ENCODE results near the gene C20orf204.

The C20orf204 gene

DNA sequence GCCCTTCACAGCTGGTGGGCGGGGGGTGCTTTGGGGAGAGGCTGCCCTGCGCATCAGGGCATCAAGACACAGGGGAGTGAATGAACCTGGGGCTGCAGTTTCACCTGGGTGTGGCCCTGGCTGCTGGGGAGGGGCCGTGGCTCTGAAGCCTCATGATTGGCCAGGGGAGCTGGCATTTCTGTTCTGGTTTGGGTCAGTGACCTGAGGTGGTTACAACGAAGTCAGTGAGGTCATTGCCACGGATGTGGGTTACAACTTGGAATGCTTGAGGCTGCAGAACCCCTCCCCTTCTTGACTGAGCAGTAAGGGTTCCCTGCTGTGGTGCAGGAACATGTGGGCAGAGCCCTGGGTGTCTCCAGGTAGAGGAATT, 30.0 kb downstream of the C20orf204 start:
- no peak overlapping the region for H3K27ac ChIP-seq
- H3K4me1 ChIP-seq: peaks cover 0 to 32% (median 23%) of the 10 kb centered on the region in 4 donors

DNA sequence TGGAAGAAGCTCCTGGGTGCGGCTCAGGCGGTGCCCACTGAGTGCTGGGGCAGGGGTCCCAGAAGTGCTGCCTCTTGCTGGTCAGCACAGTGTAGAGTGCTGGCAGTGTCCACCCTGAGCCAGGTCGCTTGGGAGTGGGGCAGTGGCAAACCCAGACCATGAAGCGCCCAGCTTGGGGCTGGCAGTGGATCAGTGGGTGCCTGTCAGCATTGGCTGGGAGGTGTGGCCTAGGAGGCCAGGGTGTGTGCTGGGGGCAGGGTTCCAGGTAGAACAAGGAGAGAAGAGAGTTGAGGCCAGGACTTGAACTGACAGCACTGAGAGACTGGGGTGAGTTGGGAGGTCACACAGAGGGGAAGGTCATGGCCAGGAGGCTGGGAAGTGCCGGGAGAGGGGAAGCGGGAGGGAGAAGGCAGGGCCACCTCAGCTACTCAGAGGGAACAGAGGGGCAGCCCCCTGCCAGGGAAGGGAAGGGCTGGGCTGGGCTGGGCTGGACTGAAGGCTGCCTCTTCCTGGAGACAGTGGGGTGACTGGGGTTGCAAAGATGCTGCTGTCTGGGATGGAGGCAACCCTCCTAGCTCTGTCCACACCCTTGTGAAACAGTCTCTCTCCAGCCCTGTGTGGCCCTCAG, 31.1 kb downstream of the C20orf204 start:
- peaks cover 0 to 33% (median 8%) of the 10 kb centered on the region in 3 donors for H3K36me3 ChIP-seq
- no peak overlapping the region for H3K4me3 ChIP-seq
- no peaks in the 10 kb centered on the region for H3K27me3 ChIP-seq
- TF ChIP-seq, protein P1, sequence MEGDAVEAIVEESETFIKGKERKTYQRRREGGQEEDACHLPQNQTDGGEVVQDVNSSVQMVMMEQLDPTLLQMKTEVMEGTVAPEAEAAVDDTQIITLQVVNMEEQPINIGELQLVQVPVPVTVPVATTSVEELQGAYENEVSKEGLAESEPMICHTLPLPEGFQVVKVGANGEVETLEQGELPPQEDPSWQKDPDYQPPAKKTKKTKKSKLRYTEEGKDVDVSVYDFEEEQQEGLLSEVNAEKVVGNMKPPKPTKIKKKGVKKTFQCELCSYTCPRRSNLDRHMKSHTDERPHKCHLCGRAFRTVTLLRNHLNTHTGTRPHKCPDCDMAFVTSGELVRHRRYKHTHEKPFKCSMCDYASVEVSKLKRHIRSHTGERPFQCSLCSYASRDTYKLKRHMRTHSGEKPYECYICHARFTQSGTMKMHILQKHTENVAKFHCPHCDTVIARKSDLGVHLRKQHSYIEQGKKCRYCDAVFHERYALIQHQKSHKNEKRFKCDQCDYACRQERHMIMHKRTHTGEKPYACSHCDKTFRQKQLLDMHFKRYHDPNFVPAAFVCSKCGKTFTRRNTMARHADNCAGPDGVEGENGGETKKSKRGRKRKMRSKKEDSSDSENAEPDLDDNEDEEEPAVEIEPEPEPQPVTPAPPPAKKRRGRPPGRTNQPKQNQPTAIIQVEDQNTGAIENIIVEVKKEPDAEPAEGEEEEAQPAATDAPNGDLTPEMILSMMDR (IDR thresholded peaks at IDR 0.05): no peak
- intact Hi-C loops (cut with DNase I; ENCODE audit: low total_unique reads): no loop called here
- H3K4me1 ChIP-seq: peaks cover 0 to 30% (median 23%) of the 10 kb centered on the region in 4 donors
- DNase-seq: no peak
- H3K9me3 ChIP-seq: no peaks in the 10 kb centered on the region
- no peak overlapping the region for H3K27ac ChIP-seq

More for the DNA sequence above, 30.0 kb downstream of the C20orf204 start:
- TF ChIP-seq, protein P1 (IDR thresholded peaks at IDR 0.05): no peak
- Histone ChIP-seq H3K9me3 (no peaks in the 10 kb centered on the region), H3K4me3 (no peak overlapping the region), H3K27me3 (no peaks in the 10 kb centered on the region), H3K36me3 (peaks cover 0 to 23% (median 8%) of the 10 kb centered on the region in 3 donors)
- no peak for DNase-seq
- intact Hi-C loops (cut with DNase I; ENCODE audit: low total_unique reads): no loop called here

DNA sequence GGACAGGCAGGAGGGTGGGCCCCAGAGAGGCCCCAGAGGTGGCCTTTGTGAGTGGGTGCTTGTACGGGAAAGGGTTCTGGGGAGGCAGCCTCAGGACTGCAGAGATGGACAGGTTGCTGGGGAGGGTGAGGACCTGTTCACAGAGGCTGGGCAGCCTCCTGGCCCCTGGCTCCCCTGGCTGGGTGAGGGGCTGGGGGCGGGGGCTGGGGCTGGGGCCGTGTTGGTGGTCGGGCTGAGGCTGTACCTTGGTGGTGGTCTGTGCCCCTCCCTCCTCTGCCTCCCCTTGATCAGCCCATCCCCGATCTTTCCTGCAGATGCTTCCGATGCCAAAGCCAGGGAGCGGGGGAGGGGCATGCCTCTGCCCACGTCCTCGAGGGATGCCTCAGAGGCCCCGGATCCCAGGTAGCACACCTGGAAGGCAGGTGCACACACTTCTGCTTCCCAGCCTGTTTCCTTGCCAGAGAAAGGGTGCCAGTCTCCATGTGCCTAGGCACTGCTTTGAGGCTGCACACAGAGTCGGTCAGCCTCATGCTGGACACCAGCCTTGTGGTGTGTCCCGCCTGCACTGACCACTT, 31.8 kb downstream of the C20orf204 start:
- intact Hi-C loops (cut with DNase I; ENCODE audit: low total_unique reads): no loop called here
- H3K27me3 ChIP-seq: no peaks in the 10 kb centered on the region
- TF ChIP-seq, protein P1 (IDR thresholded peaks at IDR 0.05): no peak
- no peak overlapping the region for H3K4me3 ChIP-seq
- H3K36me3 ChIP-seq: peaks cover 0 to 40% (median 8%) of the 10 kb centered on the region in 3 donors
- peaks cover 0 to 24% (median 18%) of the 10 kb centered on the region in 4 donors for H3K4me1 ChIP-seq
- H3K27ac ChIP-seq: no peak overlapping the region
- no peak for DNase-seq
- H3K9me3 ChIP-seq: no peaks in the 10 kb centered on the region

DNA sequence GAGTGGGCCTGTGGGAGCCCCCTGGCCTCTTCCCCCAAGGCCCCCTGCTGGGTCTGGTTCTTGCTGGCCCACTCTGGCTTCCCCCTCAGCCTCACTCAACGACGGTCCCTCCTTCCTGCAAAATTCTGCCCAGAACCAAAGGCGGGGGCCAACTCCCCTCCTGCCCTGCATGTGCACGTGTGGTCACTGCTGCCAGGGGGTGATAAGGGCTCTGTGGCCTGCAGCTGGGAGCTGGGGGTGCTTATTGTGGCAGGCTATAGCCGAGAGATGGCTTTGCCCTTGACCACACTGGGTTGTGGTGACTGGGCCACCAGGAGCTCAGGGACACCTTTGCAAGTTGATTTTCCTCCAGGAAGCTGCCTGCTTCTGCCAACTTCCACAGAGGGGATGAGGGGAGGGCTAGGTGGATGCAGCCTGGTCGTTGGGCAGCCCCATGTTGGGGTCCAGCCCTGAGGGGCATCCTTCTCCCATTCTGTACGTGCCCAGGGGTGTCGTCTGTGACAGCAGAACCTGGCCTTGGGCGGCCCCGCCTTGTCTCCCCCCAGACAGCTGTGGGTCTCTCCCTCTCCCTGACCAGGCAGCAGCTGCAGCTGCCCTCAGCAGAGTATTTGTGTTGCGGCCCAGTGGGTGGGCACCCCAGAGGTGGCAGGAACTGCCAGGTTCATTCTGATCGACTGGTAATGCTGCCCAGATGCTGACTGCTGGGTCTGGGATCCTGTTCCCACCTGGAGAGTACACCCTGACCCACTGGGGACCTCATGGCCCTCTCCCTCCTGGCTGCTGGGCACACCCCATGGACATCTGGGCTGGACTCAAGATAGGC, 32.6 kb downstream of the C20orf204 start:
- no peaks in the 10 kb centered on the region for H3K9me3 ChIP-seq

DNA sequence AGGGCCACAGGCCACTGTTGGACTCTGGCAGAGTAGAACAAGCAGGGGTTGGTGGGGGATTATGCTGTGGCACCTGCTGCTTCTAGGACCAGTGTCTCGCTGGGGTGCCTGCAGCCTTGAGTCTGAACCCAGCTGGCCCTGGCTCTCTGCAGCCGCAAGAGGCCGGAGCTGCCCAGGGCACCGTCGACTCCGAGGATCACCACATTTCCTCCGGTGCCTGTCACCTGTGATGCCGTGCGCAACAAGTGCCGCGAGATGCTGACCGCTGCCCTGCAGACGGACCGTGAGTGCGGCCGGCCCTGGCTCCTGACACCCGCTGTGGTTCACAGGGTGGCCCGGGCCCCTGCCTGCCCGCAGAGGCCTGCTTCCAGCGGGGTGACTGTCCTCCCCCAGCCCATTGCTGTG, 33.2 kb downstream of the C20orf204 start:
- TF ChIP-seq, protein P1 (IDR thresholded peaks at IDR 0.05): no peak
- Histone ChIP-seq H3K27ac (no peak overlapping the region), H3K4me3 (no peak overlapping the region), H3K4me1 (peaks cover 0 to 17% (median 13%) of the 10 kb centered on the region in 4 donors), H3K9me3 (no peaks in the 10 kb centered on the region), H3K36me3 (peaks cover 0 to 54% (median 18%) of the 10 kb centered on the region in 3 donors), H3K27me3 (no peaks in the 10 kb centered on the region)
- DNase-seq: no peak
- intact Hi-C loops (cut with DNase I; ENCODE audit: low total_unique reads): no loop called here

More for the DNA sequence above, 32.6 kb downstream of the C20orf204 start:
- no peak for DNase-seq
- intact Hi-C loops (cut with DNase I; ENCODE audit: low total_unique reads): no loop called here
- H3K27me3 ChIP-seq: no peaks in the 10 kb centered on the region
- TF ChIP-seq, protein P1 (IDR thresholded peaks at IDR 0.05): no peak
- peaks cover 0 to 24% (median 18%) of the 10 kb centered on the region in 4 donors for H3K4me1 ChIP-seq
- peaks cover 0 to 48% (median 12%) of the 10 kb centered on the region in 3 donors for H3K36me3 ChIP-seq
- H3K27ac ChIP-seq: no peak overlapping the region
- no peak overlapping the region for H3K4me3 ChIP-seq
